IPS-NIHi11 (cell line): ENCODE measurements around the gene SND1.
"Not testable (repeated sequence)": the region's sequence is repeated elsewhere in the genome, so short reads cannot be mapped to it uniquely, and the experiment has no call there.

Source experiments
- DNase-seq: peaks from one replicate; pipeline ENCODE4 v3.0.0; 2012; ENCODE audit warnings: mixed read lengths, low spot score

SND1 gene

DNA sequence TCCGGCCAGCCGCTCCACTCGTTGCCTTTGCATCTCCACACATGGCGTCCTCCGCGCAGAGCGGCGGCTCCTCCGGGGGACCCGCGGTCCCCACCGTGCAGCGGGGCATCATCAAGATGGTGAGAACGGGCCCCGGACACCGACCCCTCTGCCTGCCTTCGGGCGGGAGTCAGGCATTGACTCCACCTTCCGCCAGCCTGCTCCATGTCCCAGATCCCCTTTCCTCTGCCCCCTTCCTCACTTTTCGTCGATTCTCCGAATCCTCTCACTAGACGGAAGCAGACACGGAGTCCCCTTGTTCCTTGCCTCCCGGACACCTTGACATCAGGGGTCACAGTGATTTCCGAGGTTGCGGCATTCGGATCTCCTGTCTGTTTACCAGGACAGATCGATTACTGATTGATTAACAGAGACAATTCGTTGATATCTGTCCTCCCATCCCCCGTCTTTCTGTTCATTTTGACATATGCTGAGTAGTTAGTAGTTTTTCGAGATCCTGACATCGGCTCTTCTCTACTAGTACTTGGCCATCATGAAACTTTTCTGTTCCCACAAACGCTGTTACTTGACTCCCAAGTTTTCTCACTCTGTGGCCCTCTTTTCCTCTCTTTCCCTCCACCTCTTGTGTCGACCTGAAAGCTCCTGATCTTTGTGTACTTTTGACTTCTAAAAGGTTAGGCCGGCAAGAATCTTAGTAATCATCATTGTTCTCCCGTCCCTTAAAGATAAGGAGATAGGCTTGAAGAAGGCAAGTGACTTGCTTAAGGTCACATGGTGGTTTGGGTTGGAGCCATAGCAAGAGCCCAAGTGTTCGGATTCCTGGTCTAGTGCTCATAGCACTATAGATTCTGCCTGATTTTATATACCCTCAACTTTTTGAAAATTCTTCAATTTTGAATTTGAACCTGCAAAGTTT is 597 bp downstream of the SND1 start:
- no peak for DNase-seq

DNA sequence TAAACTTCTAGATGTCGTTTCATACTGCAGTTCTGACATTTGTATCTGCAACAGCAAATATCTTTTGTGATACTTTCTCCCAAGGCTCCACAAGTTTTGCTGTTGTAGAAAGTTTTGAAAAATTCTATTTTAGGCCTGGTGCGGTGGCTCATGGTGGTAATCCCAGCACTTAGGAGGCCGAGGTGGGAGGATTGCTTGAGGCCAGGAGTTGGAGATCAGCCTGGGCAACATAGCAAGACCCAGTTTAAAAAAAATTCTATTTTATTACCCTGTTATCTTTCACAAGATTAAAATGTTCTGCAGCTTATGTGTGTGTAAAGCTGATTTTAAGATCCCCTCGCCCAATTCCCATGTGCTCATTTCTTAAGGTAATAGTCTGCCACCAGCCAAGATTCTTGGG is 1.4 kb downstream of the SND1 start:
- DNase-seq, result no peak

- DNase-seq, result no peak
Observed at GRCh38 chr7:127654404-127655394, 2.7 kb downstream of the SND1 start.

DNA sequence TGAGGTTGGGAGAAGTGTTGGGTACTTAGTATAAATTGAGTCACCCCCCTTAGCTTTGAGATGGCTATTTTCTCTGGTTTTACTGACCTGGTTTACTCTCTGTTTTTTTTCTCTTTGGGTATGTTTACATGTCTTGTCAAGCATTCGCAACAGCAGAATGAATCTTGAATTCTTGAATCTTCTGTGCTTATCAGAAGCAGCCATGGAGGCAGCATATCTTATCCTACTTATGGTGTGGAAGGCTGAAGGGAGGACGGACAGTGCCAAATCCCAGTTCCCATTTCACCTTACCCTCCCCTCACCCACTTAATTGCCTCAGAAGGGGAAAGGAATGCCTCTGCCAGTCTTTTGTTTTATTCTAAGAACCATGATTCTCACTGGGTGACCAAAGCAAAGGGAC is 3.7 kb downstream of the SND1 start:
- no peak for DNase-seq

DNA sequence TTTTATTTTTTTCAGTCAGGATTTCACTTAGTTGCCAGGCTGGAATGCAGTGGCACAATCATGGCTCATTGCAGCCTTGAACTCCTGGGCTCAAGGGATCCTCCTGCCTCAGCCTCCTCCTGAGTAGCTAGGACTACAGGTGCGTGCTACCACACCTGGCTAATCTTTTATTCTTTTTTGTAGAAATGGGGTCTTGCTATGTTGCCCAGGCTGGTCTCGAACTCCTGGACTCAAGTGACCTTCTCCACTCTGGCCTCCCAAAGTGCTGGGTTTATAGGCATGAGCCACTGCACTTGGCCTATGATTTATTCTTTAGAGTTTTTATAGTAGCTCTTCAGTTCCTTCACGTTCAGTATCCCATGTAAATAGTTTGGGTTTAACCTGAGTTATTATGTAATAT is 5.5 kb downstream of the SND1 start:
- DNase-seq, result no peak

- DNase-seq, result no peak
Observed at GRCh38 chr7:127658970-127659630, 7.1 kb downstream of the SND1 start.

DNA sequence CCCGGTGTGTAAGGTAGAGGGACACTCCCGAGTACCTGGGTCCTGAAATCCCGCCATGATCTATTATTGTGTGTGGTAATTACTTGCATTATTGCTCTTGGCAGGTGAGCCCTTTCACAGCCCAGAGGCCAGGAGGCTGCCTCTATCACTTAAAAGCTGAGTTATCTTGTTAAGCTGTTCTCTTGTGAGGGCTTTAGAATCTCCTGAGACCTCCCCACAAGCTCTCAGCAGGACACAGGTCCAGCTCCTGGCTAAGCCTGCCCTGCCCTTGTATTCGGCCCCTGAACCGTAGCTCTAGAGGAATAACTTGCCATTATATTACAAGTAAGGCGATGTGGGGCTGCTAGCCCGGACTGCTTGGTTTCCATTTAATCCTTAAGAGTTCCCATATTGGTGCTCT is 13.9 kb downstream of the SND1 start:
- DNase-seq, result peak; percentile 44

GRCh38 chr7:127666602-127667001 is 14.6 kb downstream of the SND1 start:
- no peak for DNase-seq

DNA sequence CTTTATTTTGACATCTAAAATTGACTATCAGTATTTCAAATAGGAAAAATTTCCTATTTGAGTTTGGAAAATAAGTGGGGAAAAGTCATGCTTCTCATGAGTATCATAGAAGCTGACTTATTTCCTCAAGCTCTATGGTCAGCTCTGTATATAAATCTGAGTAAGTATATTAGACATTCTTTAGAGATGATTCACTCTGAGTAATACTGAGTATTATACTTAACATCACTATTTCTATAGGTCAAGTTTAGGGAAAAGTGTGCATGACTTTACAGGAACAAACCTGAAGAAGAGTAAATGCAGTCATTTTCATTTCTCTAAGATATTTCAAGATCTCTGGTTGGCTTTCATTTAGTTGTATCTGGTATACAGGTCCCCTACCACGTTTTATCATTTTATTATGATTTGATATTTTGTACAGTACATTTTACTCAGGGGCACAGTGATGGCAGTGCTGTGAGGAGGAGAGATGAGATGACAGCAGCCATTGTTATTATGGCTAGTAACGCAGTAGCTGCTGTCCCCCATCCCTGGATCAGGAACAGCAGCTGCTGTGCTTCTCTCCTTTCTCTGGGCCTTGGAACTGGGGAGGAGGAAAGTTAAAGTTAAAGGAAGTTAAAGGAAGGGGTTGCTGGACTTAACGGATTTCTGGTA is 15.2 kb downstream of the SND1 start:
- no peak for DNase-seq

DNA sequence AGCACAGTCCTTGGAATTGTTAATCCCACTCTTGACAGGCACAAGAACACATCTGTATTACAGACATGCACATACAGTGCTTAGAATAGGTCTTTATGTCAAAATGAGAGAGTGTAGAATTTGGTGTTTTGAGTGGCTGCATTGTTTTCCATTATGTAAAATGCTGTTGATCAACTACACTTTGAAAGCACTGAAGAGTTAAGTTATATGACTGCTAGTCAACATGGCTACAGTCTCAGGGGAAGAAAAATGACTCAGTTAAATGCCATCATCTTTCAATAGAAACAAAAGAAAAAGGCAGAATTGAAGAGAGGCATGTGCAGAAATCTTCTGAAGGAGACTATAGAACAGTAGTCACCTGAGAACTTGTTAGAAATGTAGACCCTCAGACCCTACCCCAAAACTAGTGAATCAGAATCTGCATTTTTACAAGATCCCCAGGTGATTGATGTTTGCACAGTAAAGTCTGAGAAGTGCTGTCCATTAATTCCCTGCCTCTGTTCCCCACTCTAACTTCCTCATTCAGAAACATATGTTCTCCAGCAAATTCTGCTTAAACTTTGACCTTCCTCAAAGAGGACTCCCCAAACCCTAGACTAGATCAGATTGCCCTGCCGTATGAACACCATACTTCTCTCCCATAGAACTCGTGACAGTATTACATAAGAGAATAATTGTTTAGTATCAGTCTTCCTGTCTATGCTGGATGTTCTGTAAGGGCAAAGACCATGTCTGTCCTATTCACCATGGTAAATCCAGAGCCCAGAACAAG is 16.0 kb downstream of the SND1 start:
- DNase-seq, result no peak

DNA sequence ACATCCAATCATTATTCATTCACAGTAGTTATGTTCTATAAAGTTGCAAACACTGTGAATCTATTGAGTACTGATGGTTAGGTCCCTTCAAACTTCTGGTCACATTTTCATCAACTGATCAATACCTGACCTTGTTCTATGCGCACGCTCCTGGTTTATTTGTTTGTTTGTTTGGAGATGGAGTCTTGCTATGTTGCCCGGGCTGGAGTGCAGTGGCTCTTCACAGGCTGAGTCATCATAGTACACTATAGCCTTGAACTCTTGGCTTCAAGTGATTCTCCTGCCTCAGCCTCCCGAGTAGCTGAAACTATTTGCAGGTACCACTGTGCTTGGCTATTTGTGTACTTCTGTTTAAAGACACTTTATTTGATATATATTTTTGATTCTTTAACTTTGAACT is 19.3 kb downstream of the SND1 start:
- DNase-seq, result no peak

DNA sequence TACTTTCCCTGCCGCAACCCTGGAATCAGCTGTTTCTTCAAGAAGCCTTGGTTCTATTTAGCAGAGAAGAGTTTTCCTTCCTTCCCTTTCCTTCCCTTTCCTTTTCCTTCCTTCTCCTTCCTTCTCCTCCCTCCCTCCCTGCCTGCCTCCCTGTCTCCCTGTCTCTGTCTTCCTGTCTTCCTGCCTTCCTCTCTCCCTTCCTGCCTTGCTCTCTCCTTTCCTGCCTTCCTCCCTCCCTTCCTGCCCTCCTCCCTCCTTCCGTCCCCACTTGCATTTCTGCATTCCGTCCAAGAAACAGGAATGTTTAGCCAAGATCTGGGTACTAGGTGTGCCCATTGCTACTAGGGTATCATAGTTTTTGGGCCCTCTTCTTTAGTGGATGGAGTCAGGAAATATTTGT is 21.9 kb downstream of the SND1 start:
- DNase-seq, result no peak

- DNase-seq, result no peak
Observed at GRCh38 chr7:127674361-127674760, 22.4 kb downstream of the SND1 start.

DNA sequence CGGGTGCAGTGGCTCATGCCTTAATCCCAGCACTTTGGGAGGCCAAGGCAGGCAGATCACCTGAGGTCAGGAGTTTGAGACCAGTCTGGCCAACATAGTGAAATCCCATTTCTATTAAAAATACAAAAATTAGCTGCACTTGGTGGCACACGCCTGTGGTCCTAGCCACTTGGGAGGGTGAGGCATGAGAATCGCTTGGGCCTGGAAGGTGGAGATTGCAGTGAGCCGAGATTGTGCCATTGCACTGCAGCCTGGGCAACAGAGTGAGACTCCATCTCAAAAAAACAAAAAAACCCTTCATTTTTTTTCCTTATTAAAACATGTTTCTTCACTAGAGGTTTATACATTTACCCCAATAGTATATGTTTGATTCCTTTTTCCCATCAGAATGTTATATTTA is 22.9 kb downstream of the SND1 start:
- not testable (repeated sequence) for DNase-seq

DNA sequence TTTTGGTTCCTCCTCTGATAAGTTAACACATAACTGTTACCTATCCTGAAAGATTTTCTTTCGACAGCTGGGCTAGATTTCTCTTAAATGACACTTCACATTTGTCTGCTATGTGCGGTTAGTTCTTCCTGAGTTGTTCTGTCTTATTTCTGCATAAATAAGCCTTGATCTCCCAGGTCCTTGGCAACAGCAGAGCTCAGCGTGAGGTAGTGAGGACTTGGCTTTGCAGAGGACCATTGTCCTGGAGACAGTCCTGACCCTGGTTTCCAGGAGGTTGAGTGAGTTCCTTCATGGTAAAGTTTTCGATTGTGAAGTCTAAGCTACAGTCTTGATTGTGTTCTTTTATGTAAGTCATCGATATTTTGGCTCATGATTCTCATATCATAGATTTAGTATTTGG is 23.7 kb downstream of the SND1 start:
- no peak for DNase-seq

DNA sequence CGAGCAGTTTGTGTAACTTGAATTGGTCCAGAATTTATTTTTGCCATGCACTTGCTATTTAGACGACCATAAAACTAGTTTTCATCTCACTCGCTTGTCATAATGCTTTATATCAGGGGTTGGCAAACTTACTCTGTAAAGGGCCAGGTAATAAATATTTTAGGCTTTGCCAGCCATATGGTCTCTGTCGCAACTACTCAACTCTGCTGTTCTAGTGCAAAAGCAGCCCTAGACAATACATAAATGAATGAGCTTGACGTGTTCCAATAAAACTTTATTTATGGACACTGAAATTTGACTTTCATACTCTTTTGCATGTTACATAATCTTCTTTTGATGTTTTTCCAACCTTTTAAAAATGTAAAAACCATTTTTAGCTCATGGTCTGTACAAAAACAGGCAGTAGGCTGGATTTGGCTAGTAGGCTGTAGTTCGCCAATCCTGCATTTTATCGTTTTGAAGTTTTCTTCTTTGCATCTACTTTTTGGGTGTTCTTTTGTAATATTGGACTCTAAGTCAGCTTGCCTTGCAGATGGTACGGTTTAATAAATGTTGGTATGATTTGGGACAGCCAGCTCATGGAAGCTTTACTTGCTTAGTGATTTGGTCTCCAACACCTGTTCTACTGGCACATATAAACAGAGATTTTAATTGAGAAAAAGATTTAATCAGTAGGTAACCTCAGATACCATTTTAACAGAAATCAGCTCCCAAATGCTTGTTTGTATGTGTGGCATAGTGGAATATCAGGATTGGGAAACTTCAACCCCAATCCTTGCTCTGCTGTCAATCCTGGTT is 25.6 kb downstream of the SND1 start:
- DNase-seq, result no peak

DNA sequence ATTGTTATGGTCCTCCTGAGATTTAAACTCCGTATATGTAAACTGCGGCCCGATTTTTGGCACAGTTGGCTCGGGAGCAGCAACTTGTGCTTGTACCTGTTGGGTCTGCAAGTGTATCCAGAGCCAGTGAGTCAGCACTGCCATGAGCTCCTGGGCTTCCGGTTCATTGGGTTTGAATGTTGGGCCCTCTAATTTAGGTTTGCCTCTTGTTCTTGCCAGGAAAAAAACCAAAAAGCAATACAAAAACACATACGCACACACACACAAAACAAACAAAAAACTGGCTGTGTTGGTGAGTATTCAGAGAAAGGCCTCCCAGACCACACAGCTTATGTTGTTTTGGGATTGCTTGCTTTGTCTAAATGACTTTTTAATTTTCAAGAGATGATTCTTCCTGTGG is 26.3 kb downstream of the SND1 start:
- no peak for DNase-seq

- DNase-seq, result no peak
Observed at GRCh38 chr7:127678947-127679346, 27.0 kb downstream of the SND1 start.

DNA sequence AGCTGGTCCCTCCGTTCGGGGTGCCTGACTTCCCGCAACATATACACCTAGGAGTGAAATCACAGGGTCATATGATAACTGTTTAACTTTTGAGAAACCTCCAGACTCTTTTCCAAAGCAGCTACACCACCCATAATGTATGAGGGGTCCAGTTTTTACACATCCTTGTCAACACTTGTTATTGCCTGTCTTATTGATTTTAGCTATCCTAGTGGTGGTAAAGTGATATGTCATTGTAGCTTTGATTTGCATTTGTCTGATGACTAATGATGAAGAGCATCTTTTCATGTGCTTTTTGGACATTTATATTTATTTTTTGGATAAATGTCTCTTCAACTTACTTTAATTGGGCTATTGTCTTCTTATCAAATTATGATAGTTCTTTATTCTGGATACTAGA is 29.0 kb downstream of the SND1 start:
- DNase-seq, result no peak

DNA sequence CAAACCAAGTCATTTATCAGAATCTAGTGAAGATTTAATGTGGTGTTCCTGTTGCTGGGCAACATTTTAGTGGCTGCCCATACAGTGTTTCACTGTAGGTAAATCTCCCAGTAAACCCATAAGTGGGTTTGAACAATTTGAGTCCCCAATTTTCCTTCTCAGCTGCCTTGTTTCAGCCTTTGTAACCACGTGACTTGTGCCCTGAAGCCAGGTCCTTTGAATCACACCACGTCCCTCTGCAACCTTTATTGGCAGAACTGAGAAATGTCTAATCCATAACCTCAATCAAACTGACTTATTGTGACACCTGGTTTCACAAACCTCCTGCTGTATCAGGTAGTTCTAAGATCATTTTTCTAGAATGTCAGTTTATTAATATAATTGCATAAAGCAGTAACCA is 30.1 kb downstream of the SND1 start:
- DNase-seq, result no peak
